IMR-90 (cell line): ENCODE measurements around the gene RAF1. TPM values are rescaled to one million over a fixed set of nuclear protein-coding genes. Genes with fewer than 3 reads are reported as not detected.

ENCODE experiments used
- ATAC-seq: fragments of 200-7000 bp; cut with Tn5 transposase; 2 replicates; pipeline ENCODE4 v1.9.1; 2020; ENCODE audit warnings: low read depth, mild to moderate bottlenecking, moderate library complexity
- BruUV-seq: library from RNA; stranded (reverse); fragments of 400-500 nt; replicated peaks from 2 replicates; lab custom pipeline; 2021; lab: Mats Ljungman, UMichigan
- CTCF ChIA-PET: fragments of 300-600 bp; formaldehyde crosslinking; extraction: SDS; loops from one replicate; lab custom pipeline; 2021; ENCODE audit warnings: antibody characterized with exemption; lab: Yijun Ruan, JAX
- POLR2A ChIA-PET: fragments of 300-600 bp; sonication (Branson Sonifier 250); formaldehyde crosslinking; loops from one replicate; lab custom pipeline; 2022; ENCODE audit warnings: antibody characterized with exemption; ENCODE audit not compliant: unreplicated experiment; lab: Charles Lee
- DNase-seq: peaks from one replicate; pipeline ENCODE4 v3.0.0; 2013
- H2AFZ ChIP-seq: replicated peaks from 2 replicates; pipeline ENCODE3; 2013; ENCODE audit warnings: low read length, mild to moderate bottlenecking; ENCODE audit not compliant: poor library complexity
- H2AK5ac ChIP-seq: 2 replicates; pipeline ENCODE4 v1.6.1; 2013; ENCODE audit warnings: low read depth, low read length, inconsistent platforms
- H2AK9ac ChIP-seq: replicated peaks from 2 replicates; pipeline ENCODE3; 2013; ENCODE audit warnings: mild to moderate bottlenecking, low read depth, low read length, moderate library complexity; ENCODE audit not compliant: poor library complexity
- H2BK120ac ChIP-seq: 2 replicates; pipeline ENCODE4 v1.6.1; 2013; ENCODE audit warnings: low read depth, low read length, inconsistent platforms
- H2BK15ac ChIP-seq: 3 replicates; pipeline ENCODE4 v1.6.1; 2013; ENCODE audit warnings: low read depth, low read length, inconsistent platforms
- H2BK20ac ChIP-seq: 2 replicates; pipeline ENCODE4 v1.6.1; 2013; ENCODE audit warnings: low read depth, mild to moderate bottlenecking, inconsistent platforms, low read length, moderate library complexity
- H2BK5ac ChIP-seq: 2 replicates; pipeline ENCODE4 v1.6.1; 2013; ENCODE audit warnings: mild to moderate bottlenecking, low read depth, low read length, inconsistent platforms; ENCODE audit not compliant: poor library complexity, severe bottlenecking
- H3K14ac ChIP-seq: replicated peaks from 2 replicates; pipeline ENCODE4 v1.6.1; 2013; ENCODE audit warnings: low read depth, low read length, inconsistent platforms
- H3K18ac ChIP-seq: 2 replicates; pipeline ENCODE4 v1.6.1; 2013; ENCODE audit warnings: low read depth, low read length, control low read depth
- H3K23ac ChIP-seq: 2 replicates; pipeline ENCODE4 v1.6.1; 2013; ENCODE audit warnings: low read depth, low read length, inconsistent platforms
- H3K27ac ChIP-seq: 2 replicates; pipeline ENCODE4 v1.5.1; 2013; ENCODE audit warnings: mild to moderate bottlenecking, control low read depth, low read length; ENCODE audit not compliant: insufficient read depth
- H3K27me3 ChIP-seq: 2 replicates; pipeline ENCODE4 v1.6.1; 2013; ENCODE audit warnings: low read length; ENCODE audit not compliant: control insufficient read depth, insufficient read depth
- H3K36me3 ChIP-seq: 2 replicates; pipeline ENCODE4 v1.6.1; 2013; ENCODE audit warnings: low read length, mixed read lengths; ENCODE audit not compliant: control insufficient read depth, insufficient read depth
- H3K4ac ChIP-seq: 2 replicates; pipeline ENCODE4 v1.6.1; 2013; ENCODE audit warnings: low read depth, low read length, inconsistent platforms
- H3K4me1 ChIP-seq: 2 replicates; pipeline ENCODE4 v1.6.1; 2013; ENCODE audit warnings: low read length, mixed read lengths; ENCODE audit not compliant: control insufficient read depth, insufficient read depth
- H3K4me2 ChIP-seq: 2 replicates; pipeline ENCODE4 v1.6.1; 2013; ENCODE audit warnings: low read depth, mild to moderate bottlenecking, control low read depth, low read length, moderate library complexity
- H3K4me3 ChIP-seq: 2 replicates; pipeline ENCODE4 v1.5.1; 2013; ENCODE audit warnings: low read depth, mild to moderate bottlenecking, control low read depth, low read length, moderate library complexity; ENCODE audit not compliant: insufficient read depth
- H3K56ac ChIP-seq: 2 replicates; pipeline ENCODE4 v1.6.1; 2013; ENCODE audit warnings: low read length, inconsistent platforms; ENCODE audit not compliant: insufficient read depth; ENCODE audit errors: extremely low read depth
- H3K79me1 ChIP-seq, 2 experiments: 2 replicates each; pipeline ENCODE4 v1.6.1; 2013; ENCODE audit warnings: low read length in 2 of 2, inconsistent platforms in 1 of 2, low read depth in 1 of 2
- H3K9ac ChIP-seq: 2 replicates; pipeline ENCODE4 v1.6.1; 2013; ENCODE audit warnings: low read depth, low read length, control low read depth
- H3K9me1 ChIP-seq: 2 replicates; pipeline ENCODE4 v1.6.1; 2013; ENCODE audit warnings: low read length, inconsistent platforms; ENCODE audit not compliant: insufficient read depth
- H3K9me3 ChIP-seq: 2 replicates; pipeline ENCODE4 v1.6.1; 2013; ENCODE audit warnings: low read length; ENCODE audit not compliant: control insufficient read depth, insufficient read depth
- H4K20me1 ChIP-seq: 2 replicates; pipeline ENCODE4 v1.6.1; 2013; ENCODE audit warnings: low read length, inconsistent platforms; ENCODE audit not compliant: insufficient read depth
- H4K5ac ChIP-seq: 2 replicates; pipeline ENCODE4 v1.6.1; 2013; ENCODE audit warnings: mild to moderate bottlenecking, low read depth, low read length, control low read depth
- H4K8ac ChIP-seq, 2 experiments: 2 replicates each; pipeline ENCODE4 v1.6.1; 2013; ENCODE audit warnings: low read depth in 2 of 2, low read length in 2 of 2, control low read depth in 1 of 2, inconsistent platforms in 1 of 2
- H4K91ac ChIP-seq: 2 replicates; pipeline ENCODE4 v1.6.1; 2013; ENCODE audit warnings: low read depth, low read length, inconsistent platforms; ENCODE audit not compliant: insufficient read depth
- CEBPB ChIP-seq: IDR thresholded peaks from 2 replicates; pipeline ENCODE4 v1.6.1; 2012; ENCODE audit warnings: low read depth, low read length, improper control_type of control experiment
- CTCF ChIP-seq: conservative IDR thresholded peaks from 2 replicates; pipeline ENCODE4 v1.5.1; 2012; ENCODE audit warnings: mild to moderate bottlenecking, low read depth, low read length, improper control_type of control experiment
- FOS ChIP-seq: fragments of 150-350 bp; IDR thresholded peaks from 2 replicates; pipeline ENCODE4 v1.6.1; 2016; ENCODE audit warnings: low read depth, low read length
- RCOR1 ChIP-seq: IDR thresholded peaks from 2 replicates; pipeline ENCODE4 v1.6.1; 2012; ENCODE audit warnings: mild to moderate bottlenecking, low read length, improper control_type of control experiment; ENCODE audit not compliant: insufficient replicate concordance
- SMC3 ChIP-seq: fragments of 150-350 bp; IDR thresholded peaks from 2 replicates; pipeline ENCODE4 v1.6.1; 2016; ENCODE audit warnings: low read depth, mild to moderate bottlenecking, antibody characterized with exemption, low read length, moderate library complexity
- WGBS, 2 experiments: methylation state at CpG; one replicate each; pipeline versions ENCODE4 v1.1.5 to v1.1.7; 2013; ENCODE audit warnings: missing lambda C conversion rate in 2 of 2; ENCODE audit not compliant: insufficient read length in 1 of 2; ENCODE audit errors: extremely low coverage in 2 of 2; 5-methylcytosine and 5-hydroxymethylcytosine counted together
- dilution Hi-C: fragments of 300-500 bp; cut with HindIII; formaldehyde crosslinking; loops from one replicate; pipeline ENCODE4 v1.14.3; 2018; ENCODE audit warnings: low sequenced_read_pairs; ENCODE audit not compliant: unreplicated experiment
- in situ Hi-C: fragments of 300-500 bp; cut with MboI; formaldehyde crosslinking; loops from 3 replicates; pipeline ENCODE4 v1.14.3; 2019; ENCODE audit warnings: low sequenced_read_pairs, inconsistent platforms, mixed read lengths
- intact Hi-C: fragments of 100-400 bp; cut with micrococcal nuclease; formaldehyde crosslinking; loops from 2 replicates; pipeline ENCODE4 v1.10.0; 2022
- polyA plus RNA-seq, 3 experiments: library from polyadenylated mRNA; depleted of rRNA; stranded (reverse); fragments of >200 nt; gene quantifications; 2 replicates each; pipeline ENCODE4 v1.2.3, GENCODE V29; 2012; ENCODE audit warnings: low replicate concordance in 1 of 3
- total RNA-seq: library from RNA; depleted of rRNA; stranded (reverse); fragments of >200 nt; gene quantifications from 2 replicates; pipeline ENCODE4 v1.2.3, GENCODE V29; 2012

Gene RAF1
- total and polyA plus RNA-seq, 2 of the 4 experiments (the other 2 are of a cell fraction) = 115 to 151 TPM

- Histone ChIP-seq H3K14ac (no peak overlapping the region), H3K4me1 (peaks cover 29% of the 10 kb centered on the region), H2AK9ac (no peak overlapping the region), H3K79me1 (peaks cover 29 to 80% of the 10 kb centered on the region in 2 experiments), H3K4me2 (no peak overlapping the region), H3K27me3 (no peaks in the 10 kb centered on the region), H3K27ac (no peak overlapping the region), H3K9me1 (peaks cover 22% of the 10 kb centered on the region), H4K8ac (no peak overlapping the region), H3K23ac (no peak overlapping the region), H3K56ac (no peak overlapping the region), H2AK5ac (no peak overlapping the region), H4K91ac (no peak overlapping the region), H4K20me1 (peaks cover 52% of the 10 kb centered on the region), H3K4me3 (no peak overlapping the region), H2BK20ac (no peak overlapping the region), H3K4ac (no peak overlapping the region), H2AFZ (no peak overlapping the region), H3K9me3 (no peaks in the 10 kb centered on the region), H3K9ac (no peak overlapping the region), H2BK15ac (no peak overlapping the region), H3K36me3 (peaks cover 59% of the 10 kb centered on the region), H2BK120ac (no peak overlapping the region), H2BK5ac (no peak overlapping the region), H3K18ac (no peak overlapping the region), H4K5ac (no peak overlapping the region)
- intact Hi-C loops = loop anchor here (5.0 kb wide), 1 partner anchor 440 kb away; no protein-coding TSS in a partner anchor
- dilution Hi-C loops = no loop called here
- no peak for TF ChIP-seq SMC3
- TF ChIP-seq CEBPB = no peak
- no peak for TF ChIP-seq RCOR1
- no peak for TF ChIP-seq CTCF
- TF ChIP-seq FOS = no peak
- ATAC-seq = no peak
- DNase-seq = no peak
- CTCF ChIA-PET = interaction anchor here (0.6 to 0.7 kb wide), 2 partner anchors 11 to 177 kb away, joined by 3 read pairs; no protein-coding TSS in a partner anchor
- WGBS, 2 experiments = 100% methylated on average over 3 of the region's 5 CpGs; no CpG with 5 or more reads in 1 of the 2 experiments
- no TSS peak for BruUV-seq
- in situ Hi-C loops = no loop called here
- POLR2A ChIA-PET = no interaction called here
These were observed 86.5 kb downstream of the RAF1 start for GRCh38 chr3:12577379-12577778.
